VCaP (cell line): Measurements from ENCODE around the gene RAP1GDS1.

ENCODE experiments used
- H3K27ac ChIP-seq: fragments of 450-650 bp; 2 replicates; pipeline ENCODE4 v1.5.1; 2017
- TF ChIP-seq, protein P1 (sequence below): fragments of 450-650 bp; conservative IDR thresholded peaks from 2 replicates; pipeline ENCODE4 v1.5.1; 2017; ENCODE audit warnings: mild to moderate bottlenecking, moderate library complexity

The RAP1GDS1 gene, protein sequence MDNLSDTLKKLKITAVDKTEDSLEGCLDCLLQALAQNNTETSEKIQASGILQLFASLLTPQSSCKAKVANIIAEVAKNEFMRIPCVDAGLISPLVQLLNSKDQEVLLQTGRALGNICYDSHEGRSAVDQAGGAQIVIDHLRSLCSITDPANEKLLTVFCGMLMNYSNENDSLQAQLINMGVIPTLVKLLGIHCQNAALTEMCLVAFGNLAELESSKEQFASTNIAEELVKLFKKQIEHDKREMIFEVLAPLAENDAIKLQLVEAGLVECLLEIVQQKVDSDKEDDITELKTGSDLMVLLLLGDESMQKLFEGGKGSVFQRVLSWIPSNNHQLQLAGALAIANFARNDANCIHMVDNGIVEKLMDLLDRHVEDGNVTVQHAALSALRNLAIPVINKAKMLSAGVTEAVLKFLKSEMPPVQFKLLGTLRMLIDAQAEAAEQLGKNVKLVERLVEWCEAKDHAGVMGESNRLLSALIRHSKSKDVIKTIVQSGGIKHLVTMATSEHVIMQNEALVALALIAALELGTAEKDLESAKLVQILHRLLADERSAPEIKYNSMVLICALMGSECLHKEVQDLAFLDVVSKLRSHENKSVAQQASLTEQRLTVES

DNA sequence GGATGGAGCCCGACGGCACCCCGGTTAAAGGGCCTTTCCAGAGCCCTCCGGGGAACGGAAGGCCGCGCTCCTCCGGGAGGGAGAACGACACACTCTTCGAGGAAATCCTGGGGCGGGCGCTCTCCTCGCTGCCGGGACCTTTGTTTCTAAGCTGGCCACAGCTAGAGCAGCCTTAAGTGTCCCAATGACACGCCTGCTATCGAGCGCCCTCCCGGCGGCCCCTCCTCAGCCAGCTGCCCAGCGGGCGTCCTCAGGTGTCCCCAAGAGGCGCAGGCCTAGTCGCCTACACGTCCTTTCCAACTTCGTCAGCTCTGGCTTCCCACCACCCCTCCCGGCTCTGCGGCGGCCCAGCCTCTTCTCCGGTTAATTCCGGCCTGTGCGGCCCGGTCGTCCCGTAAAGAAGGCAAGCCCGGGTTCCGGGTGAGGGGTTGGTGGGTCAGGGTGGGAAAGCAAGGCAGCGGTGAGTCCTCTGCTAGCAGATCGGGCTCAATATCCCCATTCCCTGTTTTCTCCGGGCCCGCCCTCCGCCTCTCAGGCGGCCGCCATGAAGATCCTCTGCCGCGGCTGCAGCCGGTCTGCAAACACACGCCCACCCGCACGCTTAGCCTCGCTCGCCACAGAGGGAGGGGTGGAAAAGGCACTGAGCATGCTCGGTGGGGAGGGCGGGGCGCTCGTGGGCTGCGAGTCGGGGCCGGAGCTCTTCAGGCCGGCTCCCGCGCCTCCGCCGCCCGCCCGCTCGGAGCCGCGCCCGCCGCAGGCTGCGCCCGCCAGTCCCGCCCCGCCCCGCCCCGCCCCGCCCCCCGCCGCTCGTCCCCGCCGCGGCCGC is at the start of gene RAP1GDS1:
Gene RAP1GDS1 (plus strand): TSS at position 806 of the 826 bp plus-strand sequence. CDS start 182 bp downstream, outside the sequence.
- peak within 1 kb of the TSS; percentile 98 for H3K27ac ChIP-seq
- TF ChIP-seq, protein P1, sequence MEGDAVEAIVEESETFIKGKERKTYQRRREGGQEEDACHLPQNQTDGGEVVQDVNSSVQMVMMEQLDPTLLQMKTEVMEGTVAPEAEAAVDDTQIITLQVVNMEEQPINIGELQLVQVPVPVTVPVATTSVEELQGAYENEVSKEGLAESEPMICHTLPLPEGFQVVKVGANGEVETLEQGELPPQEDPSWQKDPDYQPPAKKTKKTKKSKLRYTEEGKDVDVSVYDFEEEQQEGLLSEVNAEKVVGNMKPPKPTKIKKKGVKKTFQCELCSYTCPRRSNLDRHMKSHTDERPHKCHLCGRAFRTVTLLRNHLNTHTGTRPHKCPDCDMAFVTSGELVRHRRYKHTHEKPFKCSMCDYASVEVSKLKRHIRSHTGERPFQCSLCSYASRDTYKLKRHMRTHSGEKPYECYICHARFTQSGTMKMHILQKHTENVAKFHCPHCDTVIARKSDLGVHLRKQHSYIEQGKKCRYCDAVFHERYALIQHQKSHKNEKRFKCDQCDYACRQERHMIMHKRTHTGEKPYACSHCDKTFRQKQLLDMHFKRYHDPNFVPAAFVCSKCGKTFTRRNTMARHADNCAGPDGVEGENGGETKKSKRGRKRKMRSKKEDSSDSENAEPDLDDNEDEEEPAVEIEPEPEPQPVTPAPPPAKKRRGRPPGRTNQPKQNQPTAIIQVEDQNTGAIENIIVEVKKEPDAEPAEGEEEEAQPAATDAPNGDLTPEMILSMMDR: no peak

DNA sequence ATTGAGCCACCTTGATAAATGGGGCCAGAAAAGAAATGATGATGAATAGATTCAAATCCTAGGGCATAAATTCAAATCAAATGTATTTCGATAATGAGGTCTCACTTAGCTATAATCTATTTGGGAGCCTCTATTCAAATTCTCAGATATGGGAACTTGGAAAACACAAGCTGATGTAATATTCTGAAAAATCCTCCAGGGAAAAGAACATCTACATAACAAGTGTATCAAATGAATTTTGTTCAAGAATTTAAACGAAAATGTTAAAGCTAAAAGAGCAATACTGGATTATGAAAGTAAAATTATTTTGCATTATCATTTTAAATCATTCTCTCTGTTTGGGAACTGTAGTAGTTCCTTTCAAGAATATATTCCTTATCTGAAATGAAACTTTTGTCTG is 38.9 kb upstream of the RAP1GDS1 start:
- H3K27ac ChIP-seq: no peak overlapping the region
- TF ChIP-seq, protein P1: no peak

DNA sequence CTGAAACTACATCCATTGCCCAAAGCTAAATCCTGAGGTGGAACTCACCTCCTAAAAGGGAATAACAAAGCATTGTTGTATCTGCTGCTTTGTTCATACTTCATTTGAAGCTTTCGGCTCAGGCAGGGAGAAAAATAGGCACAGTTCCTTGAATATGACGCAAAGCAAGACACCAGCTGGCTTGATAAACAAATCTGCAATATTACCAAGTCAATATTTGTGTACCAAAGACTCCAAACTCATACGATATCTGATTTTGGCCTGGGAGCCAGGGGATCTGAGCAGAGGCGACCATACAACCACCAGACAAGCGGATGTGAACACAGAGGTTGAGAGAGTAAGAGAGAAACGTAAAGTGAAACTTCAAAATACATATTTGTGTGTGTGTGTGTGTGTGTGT is 34.8 kb upstream of the RAP1GDS1 start:
- H3K27ac ChIP-seq: peak overlapping the region; percentile 44
- TF ChIP-seq, protein P1: no peak

DNA sequence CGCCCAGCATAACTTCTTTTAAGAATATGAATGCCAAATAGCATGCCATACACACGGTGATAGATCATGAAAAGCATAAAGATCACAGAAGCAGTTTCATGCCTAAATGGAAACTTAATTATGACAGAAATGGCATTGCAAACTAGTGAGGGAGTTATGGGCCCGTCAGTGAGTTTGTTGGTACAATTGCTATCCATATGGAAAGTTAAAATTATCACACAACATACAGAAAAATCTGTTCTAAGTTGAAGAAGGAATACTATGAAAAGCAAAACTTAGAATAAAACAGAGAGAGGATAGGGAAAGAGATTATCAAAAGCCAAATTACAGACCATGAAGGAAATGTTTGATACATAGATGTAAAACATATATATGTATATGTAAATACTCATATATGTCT is 30.2 kb upstream of the RAP1GDS1 start:
- TF ChIP-seq, protein P1: no peak
- no peak overlapping the region for H3K27ac ChIP-seq

DNA sequence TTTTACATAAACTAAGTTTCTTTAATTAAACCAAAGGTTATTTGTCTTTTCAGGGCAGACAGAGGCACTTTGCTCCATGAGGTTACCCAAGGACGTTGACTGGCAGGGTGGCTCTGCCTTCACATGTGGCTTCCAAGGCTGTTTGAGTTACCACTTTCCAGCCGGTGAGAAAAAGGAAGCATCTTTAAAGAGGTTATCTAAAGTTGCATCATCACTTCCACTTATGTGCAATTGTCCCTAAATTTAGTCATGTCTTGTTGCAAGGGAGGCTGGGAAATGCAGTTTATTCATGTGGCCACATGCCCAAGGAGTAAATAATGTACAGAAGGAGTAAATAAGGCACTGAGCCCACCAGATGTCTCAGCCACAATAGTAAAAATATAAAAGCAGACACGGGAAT is 29.0 kb upstream of the RAP1GDS1 start:
- H3K27ac ChIP-seq: no peak overlapping the region
- TF ChIP-seq, protein P1: no peak

DNA sequence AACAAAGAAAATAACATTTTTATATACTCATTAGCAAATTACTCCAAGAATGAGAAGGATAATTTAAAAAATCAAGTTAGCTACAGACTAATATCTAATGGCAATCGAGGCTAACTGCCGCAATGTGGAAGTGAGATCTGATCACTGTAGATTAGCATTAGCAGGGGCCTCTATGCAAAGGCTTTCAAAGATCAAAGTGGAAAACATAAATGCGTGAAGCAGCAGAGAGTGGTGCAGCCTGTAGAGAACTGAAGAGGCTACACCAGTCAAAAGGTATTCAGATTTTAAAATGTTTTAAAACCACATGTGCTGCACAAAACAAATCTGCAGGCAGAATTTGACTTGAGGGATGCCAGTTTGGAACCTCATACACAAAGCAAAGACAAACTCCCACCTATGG is 24.0 kb upstream of the RAP1GDS1 start:
- TF ChIP-seq, protein P1: no peak
- H3K27ac ChIP-seq: no peak overlapping the region

DNA sequence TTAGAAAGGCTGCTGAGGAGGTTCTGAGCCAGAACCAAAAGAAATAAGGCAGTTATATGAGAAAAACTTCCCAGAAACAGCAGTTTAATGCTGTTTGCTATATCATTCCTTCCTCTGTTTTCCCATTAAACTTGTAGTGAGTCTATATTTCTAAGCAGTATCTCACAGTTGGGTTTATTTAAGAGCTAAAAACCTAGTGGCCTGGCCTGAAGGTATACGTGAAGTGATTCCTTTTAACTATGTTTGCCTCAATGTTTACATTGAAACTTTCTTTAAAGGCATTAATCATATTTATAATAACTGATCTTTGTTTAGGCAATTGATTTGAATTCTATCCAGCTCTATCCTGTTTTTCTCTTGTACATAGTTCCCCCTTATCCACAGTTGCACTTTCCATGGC is 19.1 kb upstream of the RAP1GDS1 start:
- H3K27ac ChIP-seq: no peak overlapping the region
- TF ChIP-seq, protein P1: no peak
